AG04450 (cell line): Measurements from ENCODE around the gene MAD1L1. TPM values are rescaled to one million over a fixed set of nuclear protein-coding genes. Genes with fewer than 3 reads are reported as not detected.

Experiments
- CTCF ChIA-PET: fragments of 300-600, 350-600 bp; formaldehyde crosslinking; extraction: SDS; loops from one replicate; lab custom pipeline; 2022; ENCODE audit warnings: antibody characterized with exemption, inconsistent platforms; lab: Charles Lee
- POLR2A ChIA-PET: fragments of 350-600 bp; formaldehyde crosslinking; extraction: SDS; loops from one replicate; lab custom pipeline; 2021; ENCODE audit warnings: antibody characterized with exemption, inconsistent platforms; lab: Yijun Ruan, JAX
- DNase-seq: peaks from one replicate; pipeline ENCODE4 v3.0.0-alpha.2; 2011; ENCODE audit warnings: low read depth, low spot score
- H3K27ac ChIP-seq: one replicate; pipeline ENCODE4 v1.5.1; 2012; ENCODE audit warnings: low read depth, low read length, control low read depth
- H3K27me3 ChIP-seq: one replicate; pipeline ENCODE4 v1.6.0; 2012; ENCODE audit warnings: low read length; ENCODE audit not compliant: control insufficient read depth, insufficient read depth
- H3K4me3 ChIP-seq: 2 replicates; pipeline ENCODE4 v1.5.1; 2011; ENCODE audit warnings: mild to moderate bottlenecking, low read depth, low read length, control low read depth
- H3K9me3 ChIP-seq: 2 replicates; pipeline ENCODE4 v1.5.1; 2012; ENCODE audit warnings: low read length; ENCODE audit not compliant: control insufficient read depth, insufficient read depth
- polyA plus RNA-seq: library from polyadenylated mRNA; depleted of rRNA; stranded (reverse); fragments of >200 nt; gene quantifications from 2 replicates; pipeline ENCODE4 v1.2.3, GENCODE V29; 2011
- TF ChIP-seq, protein P1 (sequence below): IDR thresholded peaks from 2 replicates; pipeline ENCODE4 v1.5.1; 2011; ENCODE audit warnings: low read depth, low read length, control low read depth, inconsistent platforms

The MAD1L1 gene
- polyA plus RNA-seq, 1 experiment: 11.9 TPM

GRCh38 chr7:2185715-2186114, 47.0 kb downstream of the MAD1L1 start:
- Histone ChIP-seq H3K27ac (no peak overlapping the region), H3K9me3 (no peaks in the 10 kb centered on the region), H3K4me3 (no peak overlapping the region), H3K27me3 (no peaks in the 10 kb centered on the region)
- no peak for DNase-seq
- TF ChIP-seq, protein P1, sequence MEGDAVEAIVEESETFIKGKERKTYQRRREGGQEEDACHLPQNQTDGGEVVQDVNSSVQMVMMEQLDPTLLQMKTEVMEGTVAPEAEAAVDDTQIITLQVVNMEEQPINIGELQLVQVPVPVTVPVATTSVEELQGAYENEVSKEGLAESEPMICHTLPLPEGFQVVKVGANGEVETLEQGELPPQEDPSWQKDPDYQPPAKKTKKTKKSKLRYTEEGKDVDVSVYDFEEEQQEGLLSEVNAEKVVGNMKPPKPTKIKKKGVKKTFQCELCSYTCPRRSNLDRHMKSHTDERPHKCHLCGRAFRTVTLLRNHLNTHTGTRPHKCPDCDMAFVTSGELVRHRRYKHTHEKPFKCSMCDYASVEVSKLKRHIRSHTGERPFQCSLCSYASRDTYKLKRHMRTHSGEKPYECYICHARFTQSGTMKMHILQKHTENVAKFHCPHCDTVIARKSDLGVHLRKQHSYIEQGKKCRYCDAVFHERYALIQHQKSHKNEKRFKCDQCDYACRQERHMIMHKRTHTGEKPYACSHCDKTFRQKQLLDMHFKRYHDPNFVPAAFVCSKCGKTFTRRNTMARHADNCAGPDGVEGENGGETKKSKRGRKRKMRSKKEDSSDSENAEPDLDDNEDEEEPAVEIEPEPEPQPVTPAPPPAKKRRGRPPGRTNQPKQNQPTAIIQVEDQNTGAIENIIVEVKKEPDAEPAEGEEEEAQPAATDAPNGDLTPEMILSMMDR: no peak
- ChIA-PET POLR2A (no interaction called here), CTCF (interaction anchor here (0.9 kb wide), 1 partner anchor 9 kb away, joined by 3 read pairs; no protein-coding TSS in a partner anchor)

GRCh38 chr7:2182461-2182860, 50.3 kb downstream of the MAD1L1 start:
- Histone ChIP-seq H3K27me3 (no peaks in the 10 kb centered on the region), H3K27ac (no peak overlapping the region), H3K9me3 (no peaks in the 10 kb centered on the region), H3K4me3 (no peak overlapping the region)
- POLR2A ChIA-PET: no interaction called here
- TF ChIP-seq, protein P1: no peak
- CTCF ChIA-PET: interaction anchor here (1.1 kb wide), 1 partner anchor 12 kb away, joined by 6 read pairs; no protein-coding TSS in a partner anchor
- DNase-seq: no peak

DNA sequence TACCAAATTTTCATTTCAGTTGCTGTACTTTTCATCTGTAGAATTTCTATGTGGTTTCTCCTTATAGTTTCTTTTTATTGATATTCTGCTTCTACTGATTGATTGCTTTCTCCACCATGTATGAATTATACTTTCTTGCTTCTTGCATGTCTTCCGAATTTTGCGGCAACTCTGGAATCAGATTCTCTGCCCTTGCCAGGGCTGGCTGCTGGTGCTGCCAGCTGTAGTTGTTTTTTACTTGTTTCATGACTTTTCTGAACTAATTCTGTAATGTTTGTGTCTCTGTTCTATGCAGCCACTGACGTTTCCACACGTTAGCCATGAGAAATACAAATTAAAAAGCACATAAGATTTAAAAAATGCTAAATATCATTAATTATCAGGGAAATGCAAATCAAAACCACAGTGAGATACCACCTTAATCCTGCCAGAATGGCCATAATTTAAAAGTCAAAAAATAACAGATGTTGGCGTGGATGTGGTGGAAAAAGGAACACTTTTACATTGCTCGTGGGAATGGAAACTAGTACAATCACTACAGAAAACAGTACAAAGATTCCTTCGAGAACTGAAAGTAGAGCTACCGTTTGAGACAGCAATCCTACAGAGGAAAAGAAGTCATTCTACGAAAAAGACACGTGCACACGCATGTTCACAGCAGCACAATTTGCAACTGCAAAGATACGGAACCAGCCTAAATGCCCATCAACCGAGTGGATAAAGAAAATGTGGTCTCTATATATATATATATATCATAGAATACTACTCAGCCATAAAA, 51.5 kb downstream of the MAD1L1 start:
- H3K9me3 ChIP-seq: no peaks in the 10 kb centered on the region
- H3K27ac ChIP-seq: no peak overlapping the region
- ChIA-PET CTCF (interaction anchor here (1.0 to 1.1 kb wide), 2 partner anchors 14 to 602 kb away, joined by 3 to 6 read pairs; no protein-coding TSS in a partner anchor), POLR2A (no interaction called here)
- no peak overlapping the region for H3K4me3 ChIP-seq
- TF ChIP-seq, protein P1: no peak
- no peaks in the 10 kb centered on the region for H3K27me3 ChIP-seq
- DNase-seq: no peak

GRCh38 chr7:2180081-2180480, 52.7 kb downstream of the MAD1L1 start:
- ChIA-PET CTCF (interaction anchor here (0.6 kb wide), 1 partner anchor 139 kb away, joined by 4 read pairs; no protein-coding TSS in a partner anchor), POLR2A (no interaction called here)
- H3K4me3 ChIP-seq: no peak overlapping the region
- no peaks in the 10 kb centered on the region for H3K9me3 ChIP-seq
- no peak for DNase-seq
- H3K27me3 ChIP-seq: no peaks in the 10 kb centered on the region
- TF ChIP-seq, protein P1: no peak
- H3K27ac ChIP-seq: no peak overlapping the region

GRCh38 chr7:2175514-2175913, 57.2 kb downstream of the MAD1L1 start:
- peaks cover 1% of the 10 kb centered on the region for H3K27me3 ChIP-seq
- CTCF ChIA-PET: interaction anchor here (0.6 kb wide), 1 partner anchor 1517 kb away, joined by 5 read pairs; no protein-coding TSS in a partner anchor
- H3K9me3 ChIP-seq: no peaks in the 10 kb centered on the region
- TF ChIP-seq, protein P1: no peak
- peak; percentile 91 for DNase-seq
- POLR2A ChIA-PET: interaction anchor here (0.7 to 1.4 kb wide), 8 partner anchors 9 to 292 kb away, joined by 4 to 13 read pairs (median 7); no protein-coding TSS in a partner anchor
- no peak overlapping the region for H3K4me3 ChIP-seq
- peak overlapping the region; percentile 52 for H3K27ac ChIP-seq
